Measurements from ENCODE around the gene FHIT.

Gene FHIT

DNA sequence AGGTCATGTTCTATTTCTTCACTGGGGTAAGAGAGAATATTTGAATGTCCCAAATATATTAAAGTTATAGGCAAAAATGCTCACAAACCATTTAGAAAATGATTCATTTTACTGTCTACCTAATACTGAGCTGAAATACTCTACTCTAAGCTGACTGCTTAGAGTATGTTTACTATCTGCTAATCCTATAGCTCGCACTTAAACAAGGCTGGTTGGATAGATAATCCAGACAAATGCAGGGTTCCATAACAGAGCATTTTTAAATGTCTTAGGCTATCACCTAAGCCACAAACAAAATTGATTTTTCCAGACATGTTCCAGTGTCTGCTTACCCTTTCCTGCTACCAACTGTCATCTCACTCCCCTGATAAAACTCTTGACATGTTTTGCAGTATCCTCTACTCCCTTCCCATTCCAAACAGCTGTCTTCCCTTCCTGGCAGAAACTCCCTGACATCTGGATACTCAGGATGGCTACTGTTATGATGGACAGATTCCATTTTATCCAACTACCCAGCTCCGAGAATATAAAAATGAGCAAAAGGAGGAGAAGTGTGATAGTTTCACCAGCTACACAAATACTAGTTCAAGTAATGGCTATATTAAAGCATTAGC is 1034.7 kb downstream of the FHIT start:
- no peak for DNase-seq (ENCODE audit: low spot score)

- DNase-seq (ENCODE audit: low spot score), result no peak
Measured at GRCh38 chr3:60215946-60216345, 1035.3 kb downstream of the FHIT start.

GRCh38 chr3:60207905-60208304 is 1043.3 kb downstream of the FHIT start:
- DNase-seq (ENCODE audit: low spot score), result no peak

DNA sequence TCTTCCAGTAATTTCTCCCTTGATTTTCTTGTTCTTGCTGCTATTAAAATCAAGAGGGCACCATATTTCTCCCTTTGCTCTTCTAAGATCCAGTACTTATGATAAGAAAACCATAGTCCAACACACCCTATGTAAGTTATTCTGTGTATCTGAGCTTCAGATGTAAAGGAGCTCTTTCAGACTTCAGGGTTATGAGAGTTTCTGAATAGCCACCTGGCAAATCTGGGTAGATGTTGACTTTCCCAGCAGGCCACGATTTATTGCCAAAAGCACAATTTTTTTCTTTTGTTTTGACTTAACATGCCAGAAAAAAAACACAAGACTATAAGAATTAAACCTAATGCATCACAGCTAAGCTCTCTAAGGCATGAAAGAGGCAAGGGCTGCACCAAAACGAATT is 1045.0 kb downstream of the FHIT start:
- no peak for DNase-seq (ENCODE audit: low spot score)

GRCh38 chr3:60202052-60202726 is 1049.1 kb downstream of the FHIT start:
- no peak for DNase-seq (ENCODE audit: low spot score)

- DNase-seq (ENCODE audit: low spot score), result no peak
Measured at GRCh38 chr3:60199306-60199705, 1051.9 kb downstream of the FHIT start.

GRCh38 chr3:60198179-60198720 is 1053.0 kb downstream of the FHIT start:
- no peak for DNase-seq (ENCODE audit: low spot score)

- DNase-seq (ENCODE audit: low spot score), result no peak
Measured at GRCh38 chr3:60192297-60193114, 1058.7 kb downstream of the FHIT start.

GRCh38 chr3:60190073-60190472 is 1061.2 kb downstream of the FHIT start:
- DNase-seq (ENCODE audit: low spot score), result no peak

GRCh38 chr3:60189304-60189703 is 1061.9 kb downstream of the FHIT start:
- DNase-seq (ENCODE audit: low spot score), result no peak

GRCh38 chr3:60188803-60189202 is 1062.4 kb downstream of the FHIT start:
- no peak for DNase-seq (ENCODE audit: low spot score)

GRCh38 chr3:60187343-60187742 is 1063.9 kb downstream of the FHIT start:
- no peak for DNase-seq (ENCODE audit: low spot score)

DNA sequence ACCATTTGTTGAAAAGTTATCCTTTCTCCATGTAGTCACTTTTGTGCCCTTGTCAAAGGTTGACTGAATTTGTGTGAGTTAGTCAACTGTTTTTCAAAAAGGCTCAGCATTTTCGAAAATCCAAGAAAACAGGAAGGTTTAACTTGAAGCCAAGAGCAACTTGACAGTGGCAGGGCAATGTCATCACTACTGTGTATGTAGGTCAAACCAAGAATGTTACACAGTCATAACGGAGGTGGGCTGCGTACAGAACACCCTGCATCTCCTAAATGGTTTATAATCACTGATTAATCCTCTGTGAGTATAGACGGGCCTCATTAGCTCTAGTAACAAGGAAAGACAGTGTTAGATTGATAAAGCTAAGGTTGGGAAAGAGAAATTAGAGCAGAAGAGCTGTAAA is 1064.9 kb downstream of the FHIT start:
- no peak for DNase-seq (ENCODE audit: low spot score)

GRCh38 chr3:60185161-60185560 is 1066.1 kb downstream of the FHIT start:
- no peak for DNase-seq (ENCODE audit: low spot score)

- DNase-seq (ENCODE audit: low spot score), result no peak
Measured at GRCh38 chr3:60182697-60183096, 1068.6 kb downstream of the FHIT start.

DNA sequence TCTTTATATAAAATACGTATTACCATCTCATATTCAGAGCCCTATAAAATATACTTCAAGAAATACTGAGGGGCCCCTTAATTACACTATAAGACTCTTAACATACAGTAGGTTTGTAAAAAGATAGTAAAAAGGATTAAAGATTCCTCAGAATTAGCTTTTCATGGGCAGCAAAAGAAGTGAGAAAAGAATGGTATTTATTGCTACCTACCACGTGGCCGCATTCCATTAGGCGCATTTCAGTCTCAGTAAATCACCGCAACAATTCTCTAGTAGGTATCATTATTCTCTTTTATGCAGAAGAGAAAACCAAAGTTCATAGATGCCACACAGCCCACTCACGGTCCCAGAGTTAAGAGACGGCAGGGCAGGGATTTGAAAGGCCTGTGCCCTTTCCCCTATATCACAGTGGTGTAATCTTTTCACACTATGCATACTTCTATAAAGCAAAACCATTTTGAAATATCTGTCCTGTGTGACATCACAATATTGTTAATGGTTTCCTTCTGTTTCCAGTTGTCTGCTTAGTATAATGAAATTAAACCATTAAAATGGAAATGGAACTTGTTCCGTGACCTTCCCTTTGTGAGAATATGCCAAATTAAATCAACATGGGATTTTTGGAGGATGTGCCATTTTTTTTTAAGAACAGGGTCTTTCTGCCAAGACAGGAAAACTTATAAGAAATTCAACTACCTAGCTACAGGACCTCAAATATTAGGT is 1072.2 kb downstream of the FHIT start:
- no peak for DNase-seq (ENCODE audit: low spot score)

DNA sequence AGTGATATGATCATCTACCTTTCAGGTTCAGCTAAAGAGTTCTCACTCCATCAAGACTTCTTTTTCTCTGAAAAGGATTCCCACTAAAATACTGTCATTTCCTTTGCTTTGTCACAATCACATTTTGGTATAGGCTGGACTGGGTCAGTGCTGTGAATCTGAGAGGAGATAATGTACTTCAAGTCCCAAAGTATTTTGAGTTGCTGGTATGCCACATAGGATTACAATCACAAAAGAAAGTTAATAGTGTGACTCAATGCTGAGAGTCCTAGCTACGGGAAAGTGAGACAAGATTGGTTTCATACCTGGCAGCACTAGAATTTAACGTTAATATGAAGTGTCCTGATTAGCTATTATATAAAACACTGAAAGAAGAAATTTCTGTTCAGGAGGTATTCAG is 1073.5 kb downstream of the FHIT start:
- DNase-seq (ENCODE audit: low spot score), result no peak

DNA sequence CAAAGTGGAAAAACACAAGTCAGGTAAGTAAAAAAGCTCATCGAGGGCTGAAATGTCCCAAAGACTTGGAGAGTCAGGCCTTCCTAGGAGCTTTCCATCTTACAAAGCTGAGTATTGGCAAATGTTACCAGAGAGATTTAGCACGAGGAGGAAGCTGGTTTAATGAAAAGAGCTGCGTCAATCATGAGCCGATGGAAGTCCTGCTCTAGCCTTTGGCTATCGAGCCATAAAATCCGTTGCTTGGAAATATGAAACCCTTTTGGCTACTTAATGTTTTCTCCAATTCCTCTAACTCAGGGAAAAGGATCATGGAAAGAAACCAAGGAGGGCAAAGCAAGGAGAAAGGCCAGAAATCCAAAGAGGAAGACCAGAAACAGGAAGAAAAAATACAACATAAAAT is 1074.6 kb downstream of the FHIT start:
- DNase-seq (ENCODE audit: low spot score), result no peak

GRCh38 chr3:60175680-60176079 is 1075.6 kb downstream of the FHIT start:
- no peak for DNase-seq (ENCODE audit: low spot score)

DNA sequence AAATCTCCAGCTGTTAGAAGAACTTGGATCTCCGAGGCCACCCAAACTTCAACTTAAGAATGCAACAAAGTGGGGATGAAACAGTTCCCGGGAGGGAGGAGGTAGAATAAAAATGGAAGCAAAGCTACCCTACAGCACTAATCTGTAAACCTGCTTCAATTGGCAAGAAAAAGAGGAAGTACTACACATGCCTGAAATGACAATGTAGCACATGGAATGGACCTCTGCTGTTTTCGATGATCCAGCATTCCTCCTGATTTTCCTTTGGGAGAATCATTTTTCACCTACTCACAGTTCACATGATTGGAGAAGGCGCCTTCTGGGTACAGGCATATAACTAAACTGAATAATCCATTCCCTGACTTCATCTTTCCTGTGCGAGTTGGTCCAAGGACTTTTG is 1081.5 kb downstream of the FHIT start:
- DNase-seq (ENCODE audit: low spot score), result no peak

DNA sequence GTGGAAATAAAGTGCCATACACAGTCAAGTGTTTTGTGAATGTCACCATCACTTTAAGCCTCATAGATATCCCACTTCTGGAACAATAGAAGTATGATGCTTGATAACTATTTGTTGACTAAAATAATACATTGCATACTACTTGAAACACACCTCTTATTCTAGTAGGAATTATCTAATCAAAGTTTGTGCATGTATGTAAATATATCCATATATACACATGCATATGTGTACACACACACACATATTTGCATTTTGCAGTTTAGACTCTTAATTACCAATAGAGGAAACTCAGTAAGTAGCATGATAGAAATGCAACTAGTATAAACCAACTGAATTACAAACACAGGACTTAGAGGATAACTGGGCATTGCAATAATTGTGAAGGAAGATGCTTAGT is 1084.1 kb downstream of the FHIT start:
- no peak for DNase-seq (ENCODE audit: low spot score)

All from AG08396 (cell line).